ENCODE results near the gene TK2.

The TK2 gene

DNA sequence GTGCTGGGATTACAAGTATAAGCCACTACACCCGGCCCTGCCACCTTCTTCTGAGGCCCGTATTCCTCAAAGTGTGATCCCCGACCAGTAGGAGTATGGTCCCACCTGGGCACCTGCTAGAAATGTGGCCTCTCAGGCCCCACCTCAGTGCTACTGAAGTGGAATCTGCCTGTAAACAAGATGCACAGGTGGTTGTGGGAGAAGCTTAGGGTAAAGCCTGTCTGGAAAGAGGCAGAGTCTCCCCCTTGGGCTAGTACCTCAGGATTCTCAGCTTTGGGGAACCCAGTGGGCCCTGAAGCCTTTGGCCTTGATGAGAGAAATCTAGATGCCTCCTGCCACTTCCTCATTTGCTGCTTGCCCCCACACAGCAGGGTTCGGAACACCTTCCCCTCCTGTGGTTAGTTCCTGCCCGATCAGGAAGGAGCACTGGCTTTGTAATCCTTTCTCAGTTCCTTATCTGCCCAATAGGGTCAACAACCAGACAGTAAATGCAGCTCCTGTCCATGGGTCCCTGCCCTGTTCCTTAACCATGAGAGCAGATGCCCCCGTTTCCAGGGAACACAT is 25.2 kb downstream of the TK2 start:
- TF ChIP-seq CTCF (IDR thresholded peaks at IDR 0.05; ENCODE audit: insufficient read depth, low read depth, low read length, missing control alignments) = peak; percentile 13
- DNase-seq (ENCODE audit: low read depth) = peak; percentile 89
- H3K4me3 ChIP-seq (ENCODE audit: low read depth, low read length) = no peak overlapping the region

DNA sequence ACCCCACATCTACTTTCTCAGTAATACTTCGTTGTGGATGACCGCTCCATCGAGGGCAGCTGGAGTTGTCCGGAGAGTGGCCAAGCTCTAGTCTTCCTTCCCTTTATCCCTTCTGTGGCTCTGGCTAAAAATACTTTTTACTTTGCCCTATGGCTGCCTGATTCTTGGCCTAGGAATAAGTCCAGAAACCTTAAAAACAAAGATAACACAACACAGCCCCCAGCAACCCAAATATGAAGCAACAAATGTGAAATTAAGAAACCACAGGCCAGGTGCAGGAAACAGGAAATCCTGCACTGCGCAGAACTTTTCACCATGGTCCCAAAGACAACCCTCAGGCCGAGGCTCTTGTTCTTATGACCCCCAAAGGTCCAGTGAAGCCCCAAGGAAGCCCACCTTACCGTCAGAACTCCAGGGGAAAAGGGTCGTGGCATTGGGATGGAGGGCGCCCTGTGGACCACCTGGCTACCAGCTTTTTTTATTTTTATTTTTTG is 26.0 kb downstream of the TK2 start:
- no peak for TF ChIP-seq CTCF (IDR thresholded peaks at IDR 0.05; ENCODE audit: insufficient read depth, low read depth, low read length, missing control alignments)
- DNase-seq (ENCODE audit: low read depth) = peak; percentile 82
- no peak overlapping the region for H3K4me3 ChIP-seq (ENCODE audit: low read depth, low read length)

DNA sequence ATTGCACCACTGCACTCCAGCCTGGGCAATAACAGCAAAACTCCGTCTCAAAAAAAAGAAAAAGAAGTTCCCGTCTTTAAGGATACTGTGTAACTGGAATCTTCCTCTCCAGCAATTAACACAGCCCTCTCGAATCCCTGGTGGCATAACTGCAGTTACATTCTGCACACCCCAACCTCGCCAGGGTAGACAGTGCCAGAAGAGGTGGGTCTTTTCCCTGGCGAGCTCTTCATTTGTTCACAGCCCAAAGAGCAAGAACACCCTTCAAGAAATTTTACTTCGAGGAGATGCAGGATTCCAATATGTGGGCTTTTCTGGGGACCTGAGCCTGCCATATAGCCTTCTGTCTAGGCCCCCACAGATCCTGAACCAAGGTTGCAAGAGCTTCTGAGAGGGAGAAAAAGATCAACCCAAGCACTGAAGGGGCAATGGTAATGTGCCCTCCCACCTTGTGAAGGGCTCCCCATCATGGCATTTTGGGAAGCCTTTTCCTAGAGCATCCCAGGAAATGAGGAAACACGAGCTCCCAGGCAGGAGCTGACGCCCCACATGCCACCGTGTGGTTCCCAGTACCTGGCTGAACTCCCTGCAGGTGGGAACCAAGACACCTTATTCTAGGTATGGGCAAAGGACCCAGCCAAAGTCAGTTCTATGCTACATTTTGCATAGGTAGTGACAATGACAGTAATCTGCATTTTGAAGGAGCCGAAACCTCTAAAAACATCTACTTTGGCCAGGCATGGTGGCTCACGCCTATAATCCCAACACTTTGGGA is 26.9 kb downstream of the TK2 start:
- no peak overlapping the region for H3K4me3 ChIP-seq (ENCODE audit: low read depth, low read length)
- no peak for DNase-seq (ENCODE audit: low read depth)
- no peak for TF ChIP-seq CTCF (IDR thresholded peaks at IDR 0.05; ENCODE audit: insufficient read depth, low read depth, low read length, missing control alignments)

- DNase-seq (ENCODE audit: low read depth) = peak; percentile 94
- no peak overlapping the region for H3K4me3 ChIP-seq (ENCODE audit: low read depth, low read length)
Observed at GRCh38 chr16:66521951-66522771, 27.8 kb downstream of the TK2 start.

GRCh38 chr16:66521252-66521713 is 28.6 kb downstream of the TK2 start:
- no peak for DNase-seq (ENCODE audit: low read depth)
- TF ChIP-seq CTCF (IDR thresholded peaks at IDR 0.05; ENCODE audit: insufficient read depth, low read depth, low read length, missing control alignments) = no peak
- H3K4me3 ChIP-seq (ENCODE audit: low read depth, low read length) = no peak overlapping the region

More at GRCh38 chr16:66521951-66522771, 27.8 kb downstream of the TK2 start:
- TF ChIP-seq CTCF (IDR thresholded peaks at IDR 0.05; ENCODE audit: insufficient read depth, low read depth, low read length, missing control alignments) = no peak

DNA sequence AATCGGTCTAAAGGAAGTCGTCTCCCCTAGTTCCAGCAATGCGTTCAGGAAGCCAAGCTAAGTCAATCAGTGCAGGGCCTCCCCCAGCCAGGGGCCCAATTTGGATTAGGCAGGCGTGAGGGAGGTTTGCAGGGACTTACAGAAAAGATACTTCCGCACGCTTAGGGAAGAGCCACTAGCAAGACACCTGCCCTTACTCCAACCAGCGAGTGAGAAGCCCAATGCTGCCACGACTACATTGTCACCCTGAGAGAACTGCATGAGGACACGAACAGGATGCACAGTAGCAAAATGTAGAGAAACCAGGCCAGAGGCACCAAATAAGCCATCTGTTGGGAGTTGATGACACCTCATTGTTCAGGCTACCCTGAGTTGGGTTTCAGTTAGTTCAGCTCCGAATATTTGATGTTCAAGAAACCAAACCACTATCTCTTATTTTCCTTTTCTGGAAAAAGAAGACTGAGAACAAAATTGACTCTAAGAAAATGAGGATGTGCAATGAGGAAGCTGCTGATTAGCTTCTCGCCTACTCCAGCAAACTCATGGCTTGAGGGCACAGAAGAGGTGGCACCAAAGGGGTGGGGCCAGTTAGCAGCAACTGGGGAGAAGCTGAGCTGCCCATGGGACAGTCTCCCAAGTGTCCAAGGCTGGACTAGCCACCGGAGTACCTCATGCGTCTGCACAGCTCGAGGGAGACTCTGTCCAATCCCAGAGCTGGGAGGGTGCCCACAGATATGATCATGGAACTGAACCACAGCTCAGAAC is 29.3 kb downstream of the TK2 start:
- no peak overlapping the region for H3K4me3 ChIP-seq (ENCODE audit: low read depth, low read length)
- no peak for TF ChIP-seq CTCF (IDR thresholded peaks at IDR 0.05; ENCODE audit: insufficient read depth, low read depth, low read length, missing control alignments)
- no peak for DNase-seq (ENCODE audit: low read depth)

All from GM12865 (cell line).